HT-29 (cell line): Measurements from ENCODE around the gene VPS26B. TPM values are rescaled to one million over a fixed set of nuclear protein-coding genes. Genes with fewer than 3 reads are reported as not detected.
"Not testable (repeated sequence)": the region's sequence is repeated elsewhere in the genome, so short reads cannot be mapped to it uniquely, and the experiment has no call there.

Source experiments
- DNase-seq: peaks from one replicate; pipeline ENCODE4 v3.0.0-alpha.2; 2015; ENCODE audit warnings: low spot score
- total RNA-seq: library from RNA; depleted of rRNA; stranded (reverse); fragments of >200 nt; shearing (Covaris generic); gene quantifications from 2 replicates; pipeline ENCODE4 v1.2.3, GENCODE V29; 2014

The VPS26B gene
- total RNA-seq, 1 experiment from 2014 or later, result 39.2 TPM

DNA sequence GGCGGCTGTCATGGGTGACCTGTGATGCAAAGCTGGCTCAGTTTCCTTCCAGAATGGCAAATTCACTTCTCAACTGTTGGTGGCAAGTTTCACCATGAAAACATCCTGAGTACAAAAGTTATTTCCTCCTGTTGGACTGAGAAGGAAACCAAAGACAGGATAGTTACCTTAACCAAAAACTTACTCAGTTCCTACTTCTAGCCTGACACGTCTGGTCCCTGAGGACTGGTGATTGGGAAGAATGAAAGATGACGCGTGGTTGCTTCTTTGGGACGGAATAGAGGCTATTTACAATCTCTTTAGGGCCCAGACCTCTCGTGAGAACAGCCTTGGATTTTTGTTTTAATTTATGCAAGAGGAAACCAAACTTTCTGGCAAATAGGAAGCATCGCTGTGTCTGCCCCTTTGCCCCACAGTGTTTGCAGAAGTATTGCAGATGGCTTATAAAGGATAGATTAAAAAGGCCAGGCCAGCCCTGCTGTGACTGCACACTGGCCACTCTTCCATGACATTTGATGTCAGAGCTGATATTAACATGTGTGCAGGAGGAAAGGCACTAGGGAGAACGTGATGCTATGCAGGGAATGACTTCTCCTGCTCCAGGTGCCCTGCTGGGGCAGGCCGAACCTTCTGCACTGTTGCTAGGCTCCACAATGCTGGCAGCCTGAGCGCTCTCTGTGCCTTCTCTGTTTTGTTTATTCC lies 7.6 kb downstream of the VPS26B start:
- DNase-seq, result no peak

DNA sequence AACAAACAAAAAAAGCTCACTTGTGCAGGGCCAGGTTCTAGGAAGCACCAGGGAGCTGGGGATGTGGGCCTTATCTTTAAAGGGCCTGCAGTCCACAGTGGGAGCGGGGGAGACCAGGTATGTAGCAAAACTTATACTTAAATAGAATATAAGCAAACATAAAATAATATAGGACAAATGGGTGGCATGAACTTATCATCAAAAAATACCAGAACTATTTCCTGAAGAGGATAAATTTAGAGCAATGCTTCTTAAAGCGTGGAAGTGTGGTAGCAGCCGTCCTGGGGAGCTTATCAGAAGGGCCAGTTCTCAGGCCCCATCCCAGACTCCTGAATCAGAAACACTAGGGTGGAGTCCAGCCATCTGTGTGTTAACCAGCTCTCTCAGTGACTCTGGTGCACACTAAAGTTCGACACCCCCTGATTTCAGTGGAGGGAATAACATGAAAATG lies 9.3 kb downstream of the VPS26B start:
- no peak for DNase-seq

DNA sequence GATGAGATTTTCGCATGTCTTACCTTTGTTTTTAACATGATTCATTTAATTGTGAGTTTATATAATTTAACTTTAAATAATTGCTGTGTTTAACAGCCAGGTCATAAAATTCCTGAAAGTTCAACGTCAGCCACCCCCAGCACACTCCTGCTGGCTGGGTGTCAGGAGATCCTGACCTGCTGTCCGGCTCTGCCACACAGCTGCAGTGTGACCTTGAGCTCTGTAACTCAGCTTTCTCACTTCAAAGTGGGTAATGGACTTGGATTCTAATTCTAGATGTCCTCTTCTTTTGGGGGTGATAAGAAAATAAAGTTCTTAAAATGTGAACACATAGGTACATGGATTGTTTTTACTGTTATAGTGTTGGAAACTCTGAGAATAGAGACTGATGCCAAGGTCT lies 10.9 kb downstream of the VPS26B start:
- DNase-seq, result no peak

DNA sequence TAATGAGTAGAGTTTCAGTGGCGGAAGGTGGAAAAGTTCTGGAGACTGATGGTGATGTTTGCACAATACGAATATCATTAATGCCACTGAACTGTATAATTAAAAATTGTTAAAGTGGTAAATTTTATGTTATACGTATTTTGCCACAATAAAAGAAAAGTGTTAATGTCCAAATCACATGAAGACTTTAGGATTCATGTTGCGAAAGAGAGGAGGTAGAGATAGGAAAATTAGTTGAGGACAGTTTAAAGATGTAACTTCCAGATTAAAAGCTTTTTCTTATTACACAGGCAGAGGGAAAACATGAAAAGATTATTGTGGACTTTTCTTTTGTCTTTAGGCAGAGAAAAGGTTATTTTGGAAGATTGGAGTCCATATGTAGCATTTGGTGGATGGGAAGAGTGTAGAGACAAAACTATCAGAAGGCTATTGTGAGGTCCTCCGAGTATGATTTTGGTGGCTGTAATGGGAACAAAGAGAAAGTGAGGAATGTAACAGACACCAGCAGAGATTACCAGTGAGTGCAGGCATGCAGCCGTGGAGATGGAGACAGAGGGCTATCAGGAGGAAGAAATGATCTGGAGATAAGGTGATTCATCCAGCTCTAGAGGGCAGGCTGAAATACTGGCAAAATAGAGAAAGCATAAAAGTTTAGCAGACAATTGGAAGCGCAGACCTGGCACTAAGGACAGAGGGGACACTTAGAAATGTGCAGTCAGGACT lies 12.5 kb downstream of the VPS26B start:
- no peak for DNase-seq

DNA sequence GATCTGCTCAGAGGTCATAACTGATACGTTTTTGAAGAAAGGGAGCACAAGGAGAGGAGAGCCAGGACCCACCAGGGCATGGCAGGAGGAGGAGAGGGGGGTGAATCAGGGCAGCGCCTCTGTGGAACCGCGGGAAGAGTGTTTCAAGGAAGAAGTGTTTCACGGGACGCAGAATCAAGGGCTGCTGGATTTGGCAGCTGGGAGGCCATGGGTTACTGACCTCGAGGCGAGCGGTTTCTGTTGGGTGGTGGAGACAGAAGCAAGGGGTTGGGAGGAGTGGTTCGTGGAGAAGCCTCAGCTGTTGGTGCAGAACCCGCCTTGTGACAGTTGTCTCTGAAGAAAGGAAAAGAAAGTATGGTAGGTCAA lies 13.1 kb downstream of the VPS26B start:
- no peak for DNase-seq

DNA sequence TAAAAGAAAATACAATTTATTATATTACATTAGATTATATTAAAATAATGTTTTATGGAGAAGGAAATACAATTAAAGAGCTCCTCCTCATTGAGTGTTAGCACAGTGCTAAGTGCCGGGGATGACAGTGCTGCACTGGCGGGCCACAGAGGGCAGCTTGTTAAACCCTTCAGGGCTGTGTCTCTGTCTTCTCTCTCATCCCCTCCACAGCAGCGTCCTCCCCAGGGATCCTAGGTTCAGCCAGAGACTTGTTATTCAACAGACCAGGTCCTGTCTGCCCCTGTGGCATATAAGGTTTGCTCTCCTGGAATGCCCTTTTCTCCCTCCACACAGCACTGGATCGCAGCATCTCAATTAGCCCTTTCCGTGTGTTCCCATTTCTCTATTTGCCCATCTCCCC lies 14.5 kb downstream of the VPS26B start:
- no peak for DNase-seq

DNA sequence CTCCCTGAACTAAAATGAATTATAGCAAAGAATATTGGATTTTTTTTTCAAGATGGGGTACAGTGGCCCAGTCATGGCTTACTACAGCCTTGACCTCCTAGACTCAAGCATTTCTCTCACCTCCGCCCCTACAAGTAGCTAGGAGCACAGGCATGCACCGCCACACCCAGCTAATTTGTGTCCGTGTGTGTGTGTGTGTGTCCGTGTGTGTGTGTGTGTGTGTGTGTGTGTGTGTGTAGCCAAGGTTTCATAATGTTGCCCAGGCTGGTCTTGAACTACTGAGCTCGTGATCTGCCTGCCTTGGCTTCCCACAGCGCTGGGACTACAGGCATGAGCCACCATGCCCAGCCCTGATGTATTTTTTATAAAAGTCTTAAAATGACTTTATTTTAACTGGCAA lies 16.1 kb downstream of the VPS26B start:
- no peak for DNase-seq

DNA sequence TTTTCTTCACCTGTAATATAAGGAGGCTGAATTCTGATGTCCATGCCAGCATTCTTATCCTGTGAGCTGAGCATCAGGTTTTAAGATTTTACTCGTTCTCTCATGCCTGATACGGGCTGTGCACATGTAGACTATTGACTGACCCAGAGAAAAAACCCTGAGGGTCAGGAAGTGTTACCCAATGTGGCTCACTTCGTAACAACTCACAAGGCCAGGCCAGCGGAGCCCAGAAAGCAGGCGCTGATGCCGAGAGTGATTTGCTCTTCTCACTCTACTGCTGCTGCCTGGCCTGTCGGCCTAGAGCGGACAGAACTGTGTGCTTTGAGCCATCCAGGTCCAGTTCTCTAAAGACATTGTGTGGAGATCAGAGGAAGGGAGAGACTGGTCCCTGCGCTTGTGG lies 17.9 kb downstream of the VPS26B start:
- DNase-seq, result no peak

DNA sequence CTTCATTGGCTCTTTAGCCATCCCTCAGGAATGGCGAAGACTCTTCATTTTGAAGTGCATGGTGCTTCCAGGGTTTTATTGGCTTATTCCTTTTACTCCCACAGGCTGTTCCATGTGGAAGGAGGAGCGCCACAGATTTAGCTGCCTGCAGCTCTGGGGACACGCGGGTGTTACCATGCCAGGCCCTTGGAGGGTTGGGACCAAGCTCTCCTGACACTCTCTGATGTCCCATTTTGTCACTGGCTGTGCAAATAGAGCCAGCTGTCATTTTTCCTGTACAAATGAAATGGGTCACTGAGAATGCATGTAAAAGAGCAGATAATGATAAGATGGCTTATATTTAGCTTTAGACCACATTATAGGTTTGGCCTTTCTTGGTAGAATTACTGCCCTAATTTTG lies 19.4 kb downstream of the VPS26B start:
- DNase-seq, result no peak

DNA sequence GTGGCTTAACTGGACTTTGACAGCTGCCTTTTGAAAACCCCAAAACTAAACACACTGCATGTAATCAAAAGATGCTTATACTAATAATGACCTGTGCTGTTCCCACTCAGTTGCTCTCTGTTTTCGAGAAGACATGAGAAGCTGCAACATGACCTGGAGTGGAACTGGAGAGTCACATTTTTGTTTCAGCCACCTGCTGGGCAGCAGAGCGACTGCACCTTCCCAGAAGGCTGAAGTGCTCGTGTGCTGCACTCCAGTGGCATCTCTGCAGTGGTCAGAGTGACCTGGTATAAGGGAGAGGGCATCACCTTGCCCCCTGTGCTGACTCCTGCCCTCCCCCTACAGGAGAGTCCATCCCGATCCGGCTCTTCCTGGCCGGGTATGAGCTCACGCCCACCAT lies 20.1 kb downstream of the VPS26B start:
- DNase-seq, result peak; percentile 69

DNA sequence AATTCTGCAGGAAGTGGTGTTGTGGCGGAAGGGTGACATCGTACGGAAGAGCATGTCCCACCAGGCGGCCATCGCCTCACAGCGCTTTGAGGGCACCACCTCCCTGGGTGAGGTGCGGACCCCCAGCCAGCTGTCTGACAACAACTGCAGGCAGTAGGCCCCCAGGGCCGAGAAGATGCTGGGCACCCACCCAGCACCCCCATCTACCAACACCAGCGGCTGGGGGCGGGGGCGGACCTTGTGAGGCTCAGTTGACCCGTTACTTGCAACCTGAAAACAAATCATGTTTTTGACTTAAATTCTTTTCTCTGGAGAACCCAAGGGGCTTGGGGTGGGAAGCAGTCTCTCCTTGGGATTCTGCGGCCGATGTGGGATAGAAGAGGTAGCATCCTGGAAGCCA lies 21.0 kb downstream of the VPS26B start:
- DNase-seq, result no peak

DNA sequence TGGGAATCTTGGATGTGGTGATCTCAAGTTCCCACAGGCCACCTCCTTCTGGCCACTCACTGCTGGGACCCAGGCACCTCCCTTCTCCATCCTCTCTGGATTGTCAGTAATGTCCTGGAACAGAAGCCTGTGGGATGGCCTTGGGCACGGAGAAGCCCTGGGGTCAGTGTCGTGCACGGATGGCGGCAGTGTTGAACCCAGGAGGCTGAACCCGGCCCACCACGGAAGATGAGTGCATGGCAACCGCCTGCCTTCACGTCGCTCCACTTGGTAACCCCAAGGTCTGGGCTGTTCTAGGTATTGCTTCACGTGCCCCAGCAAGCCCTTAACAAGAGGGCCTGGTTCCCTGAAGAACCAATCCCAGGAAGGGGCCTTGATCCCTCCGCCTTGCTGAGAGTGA lies 21.6 kb downstream of the VPS26B start:
- DNase-seq, result no peak

DNA sequence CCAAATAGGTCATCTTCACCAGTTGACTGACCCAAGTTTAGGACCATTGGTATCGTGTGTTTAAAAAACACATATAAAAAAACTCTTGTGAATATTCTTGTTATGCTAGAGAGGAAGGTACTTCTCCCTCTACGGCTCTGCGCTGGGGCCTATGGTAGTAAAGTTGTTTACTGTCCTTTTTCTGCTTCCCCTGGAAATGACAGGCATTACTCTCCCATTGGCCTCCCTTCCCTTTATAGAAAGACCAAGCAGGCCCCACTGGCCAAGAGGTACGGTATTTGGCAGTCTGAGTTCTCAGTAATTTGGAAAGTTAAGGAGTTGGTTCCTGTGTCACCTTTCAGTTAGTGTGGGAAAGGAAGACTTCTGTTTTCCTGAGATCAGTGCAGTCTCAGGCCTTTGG lies 22.2 kb downstream of the VPS26B start:
- DNase-seq, result no peak

DNA sequence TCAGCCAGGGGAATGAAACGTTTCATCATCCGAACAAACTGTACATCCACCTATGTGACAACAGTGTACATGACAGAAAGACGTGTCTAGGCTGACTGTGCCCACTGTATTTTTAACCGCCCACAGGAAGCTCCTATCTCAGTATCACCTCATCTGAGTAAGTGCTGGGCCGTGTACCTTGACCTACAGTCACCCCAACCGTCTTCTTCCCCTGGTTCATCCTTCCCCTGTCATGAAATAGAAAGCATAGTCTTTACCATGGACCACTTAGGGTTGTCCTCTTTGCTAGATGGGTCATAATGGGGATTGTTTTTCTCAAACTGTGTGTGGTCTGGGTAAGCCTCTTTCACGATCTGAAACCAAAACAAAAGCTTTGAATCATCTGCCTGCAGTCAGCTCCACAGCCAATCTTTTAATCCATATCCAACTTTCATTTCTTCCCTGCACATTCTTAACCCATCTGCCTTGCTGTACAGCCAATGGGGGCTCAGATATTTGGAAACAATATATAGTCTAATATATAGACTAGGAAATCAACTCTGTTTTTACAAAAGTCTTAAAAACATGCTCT lies 24.5 kb downstream of the VPS26B start:
- no peak for DNase-seq

DNA sequence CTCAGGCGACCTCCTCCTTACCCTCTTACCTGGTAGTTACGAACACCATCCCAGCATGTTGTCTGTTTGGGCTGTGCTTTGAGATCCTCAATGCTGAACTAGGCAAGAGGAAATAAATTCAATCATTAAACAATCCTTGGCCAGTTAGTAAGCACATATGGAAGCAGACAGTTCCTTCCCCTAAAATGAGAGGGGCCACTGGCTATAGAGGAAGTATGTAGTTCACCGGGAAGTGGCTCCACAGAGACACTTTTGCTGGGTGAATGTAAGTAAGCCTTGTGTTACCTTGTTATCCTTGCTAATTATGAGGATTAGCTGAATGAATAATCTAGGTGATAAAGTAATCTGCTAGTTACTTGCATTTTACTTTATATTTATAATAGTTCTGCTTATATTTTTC lies 25.8 kb downstream of the VPS26B start:
- no peak for DNase-seq

DNA sequence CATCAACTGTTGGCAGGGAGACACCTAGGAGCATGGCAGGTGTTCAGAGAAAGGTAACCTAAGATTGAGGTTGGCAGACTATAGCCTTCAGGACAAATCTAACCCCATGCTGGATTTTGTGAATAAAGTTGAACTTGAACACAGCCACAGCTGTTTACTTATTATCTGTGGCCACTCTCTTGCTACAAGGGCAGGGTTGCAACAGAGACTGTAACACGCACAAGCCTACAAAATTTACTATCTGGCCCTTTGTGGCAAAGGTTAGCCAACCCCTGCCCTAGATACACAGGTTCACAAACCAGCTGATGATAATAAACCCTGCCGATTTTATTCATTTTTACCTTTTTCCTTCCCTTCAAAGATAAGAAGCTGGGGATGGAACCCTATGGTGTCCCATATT lies 26.2 kb downstream of the VPS26B start:
- DNase-seq, result no peak

DNA sequence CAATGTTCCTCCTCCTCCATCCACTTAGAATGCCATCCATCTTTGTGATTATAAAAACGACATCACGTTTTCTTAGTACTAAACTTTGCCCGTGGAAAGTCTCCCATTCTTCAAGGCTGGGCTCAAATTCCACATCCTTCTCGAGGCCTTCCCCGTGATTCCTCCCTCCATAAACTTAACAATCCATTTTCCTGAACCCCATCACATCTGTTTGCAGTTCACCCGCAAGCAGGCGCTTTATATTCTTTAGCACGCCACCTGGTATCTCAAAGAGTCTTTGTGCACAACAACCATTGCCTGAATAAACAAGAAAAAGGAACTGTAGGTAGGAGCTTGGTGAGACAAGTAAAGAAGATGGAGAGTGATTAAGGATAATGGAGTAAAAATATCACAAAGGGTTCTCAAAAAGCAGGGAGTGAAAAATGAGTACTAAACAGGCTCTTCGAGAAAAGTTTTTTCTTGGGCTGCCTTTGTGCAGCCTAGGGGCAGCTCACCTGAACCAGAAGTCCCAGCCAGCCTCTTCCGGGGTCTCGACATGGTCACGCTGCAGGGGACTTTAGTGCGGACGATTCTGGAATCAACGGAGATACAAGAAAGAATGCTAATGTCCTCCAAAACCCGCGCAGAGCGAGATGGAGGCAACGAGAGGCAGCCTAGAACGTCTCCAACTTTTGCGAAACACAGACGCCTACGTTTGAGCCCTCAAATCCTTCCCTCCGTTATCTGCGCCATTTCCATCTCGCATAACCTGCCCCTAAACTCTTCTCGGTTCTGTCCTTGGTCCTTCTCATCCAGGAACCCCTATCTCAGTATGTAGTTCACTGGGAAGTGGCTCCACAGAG lies 28.1 kb downstream of the VPS26B start:
- peak; percentile 17 for DNase-seq

DNA sequence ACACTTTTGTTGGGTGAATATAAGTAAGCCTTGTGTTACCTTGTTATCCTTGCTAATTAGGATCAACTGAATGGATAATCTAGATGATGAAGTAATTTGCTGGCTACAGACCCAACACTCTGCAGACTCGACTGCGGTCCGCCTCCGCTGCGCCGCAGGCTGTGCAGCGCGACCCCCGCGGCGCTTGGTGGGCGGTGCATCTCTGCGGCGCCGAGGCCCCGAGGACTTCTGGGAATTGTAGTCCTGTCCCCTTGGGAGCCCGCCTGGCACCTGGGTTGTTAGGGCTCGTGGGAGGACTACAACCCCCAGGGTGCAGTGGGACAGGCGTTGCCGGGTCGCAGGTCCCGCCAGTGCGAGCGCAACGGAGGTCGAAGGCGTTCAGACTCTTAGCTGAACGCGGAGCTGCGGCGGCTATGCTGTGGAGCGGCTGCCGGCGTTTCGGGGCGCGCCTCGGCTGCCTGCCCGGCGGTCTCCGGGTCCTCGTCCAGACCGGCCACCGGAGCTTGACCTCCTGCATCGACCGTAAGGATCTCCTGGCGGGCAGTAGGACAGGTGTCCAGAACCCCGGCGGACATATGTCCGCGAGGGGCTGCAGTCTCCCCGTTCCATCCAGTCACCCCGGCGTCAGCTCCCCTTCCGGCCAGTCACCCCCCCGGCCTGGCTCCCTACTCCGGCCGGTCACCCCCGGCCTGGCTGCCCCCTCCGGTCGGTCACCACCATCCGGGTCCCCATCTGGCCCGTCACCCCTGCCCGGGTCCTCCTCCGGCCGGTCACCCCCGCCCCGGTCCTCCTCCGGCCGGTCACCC lies 28.9 kb downstream of the VPS26B start, which contains the start of the genes ACAD8 and THYN1:
Gene ACAD8, plus strand, starts transcription at position 381 of the 806 bp plus-strand sequence. Its CDS starts 33 bp downstream, at position 414.
Gene THYN1, minus strand, starts transcription at position 165 of the 806 bp plus-strand sequence. CDS start 470 bp downstream, outside the sequence.
- DNase-seq, result peak; percentile 97

DNA sequence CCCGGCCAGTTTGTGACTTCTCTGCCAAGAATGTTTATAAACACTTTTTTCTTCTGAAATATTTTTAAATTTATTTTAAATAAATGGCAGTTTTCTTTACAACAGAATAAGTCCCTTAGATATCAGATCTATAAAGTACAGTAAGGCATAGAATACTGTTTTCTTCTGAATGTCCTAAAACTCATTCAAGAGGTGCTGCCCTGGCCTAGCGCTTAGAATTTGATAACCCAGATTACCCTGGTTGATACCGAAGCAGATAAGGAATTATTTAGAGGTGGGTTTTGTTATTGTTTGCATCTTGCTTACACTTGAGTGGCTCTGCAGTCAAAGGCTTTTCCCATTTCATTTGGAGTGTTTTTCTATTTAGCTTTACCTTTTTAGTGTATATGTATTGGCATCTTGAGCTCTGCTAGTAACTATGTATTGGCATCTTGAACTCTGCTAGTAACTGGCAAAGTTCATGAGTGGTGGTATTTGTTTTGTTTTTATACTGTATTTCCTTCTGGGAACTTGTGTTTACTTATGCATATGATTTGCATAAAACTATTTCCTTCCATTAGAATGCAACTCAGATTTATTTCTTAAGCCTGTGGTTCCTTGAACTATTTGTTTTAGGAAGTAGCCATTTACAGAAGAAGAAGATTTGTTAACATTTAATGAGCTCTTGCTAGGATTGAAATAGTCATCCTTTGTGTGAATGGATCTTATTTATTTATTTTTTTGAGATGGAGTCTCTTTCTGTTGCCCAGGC lies 30.1 kb downstream of the VPS26B start:
- no peak for DNase-seq

DNA sequence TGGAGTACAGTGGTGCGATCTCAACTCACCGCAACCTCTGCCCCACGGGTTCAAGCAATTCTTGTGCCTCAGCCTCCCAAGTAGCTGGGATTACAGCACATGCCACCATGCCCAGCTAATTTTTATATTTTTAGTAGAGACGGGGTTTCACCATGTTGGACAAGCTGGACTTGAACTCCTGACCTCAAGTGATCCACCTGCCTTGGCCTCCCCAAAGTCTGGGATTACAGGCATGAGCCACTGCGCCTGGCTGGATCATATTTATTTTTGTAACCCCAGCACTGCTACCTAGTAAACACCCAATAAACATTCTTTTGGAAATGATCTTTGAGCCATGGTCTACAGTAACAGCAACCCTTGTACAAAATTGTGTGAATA lies 30.7 kb downstream of the VPS26B start:
- DNase-seq, result not testable (repeated sequence)
